ENCODE data around the gene NPBWR2. TPM values are rescaled to one million over a fixed set of nuclear protein-coding genes. Genes with fewer than 3 reads are reported as not detected.
"Not testable (repeated sequence)": the region's sequence is repeated elsewhere in the genome, so short reads cannot be mapped to it uniquely, and the experiment has no call there.

NPBWR2 gene
- total RNA-seq, 4 donors from 2014 or later, result not detected

DNA sequence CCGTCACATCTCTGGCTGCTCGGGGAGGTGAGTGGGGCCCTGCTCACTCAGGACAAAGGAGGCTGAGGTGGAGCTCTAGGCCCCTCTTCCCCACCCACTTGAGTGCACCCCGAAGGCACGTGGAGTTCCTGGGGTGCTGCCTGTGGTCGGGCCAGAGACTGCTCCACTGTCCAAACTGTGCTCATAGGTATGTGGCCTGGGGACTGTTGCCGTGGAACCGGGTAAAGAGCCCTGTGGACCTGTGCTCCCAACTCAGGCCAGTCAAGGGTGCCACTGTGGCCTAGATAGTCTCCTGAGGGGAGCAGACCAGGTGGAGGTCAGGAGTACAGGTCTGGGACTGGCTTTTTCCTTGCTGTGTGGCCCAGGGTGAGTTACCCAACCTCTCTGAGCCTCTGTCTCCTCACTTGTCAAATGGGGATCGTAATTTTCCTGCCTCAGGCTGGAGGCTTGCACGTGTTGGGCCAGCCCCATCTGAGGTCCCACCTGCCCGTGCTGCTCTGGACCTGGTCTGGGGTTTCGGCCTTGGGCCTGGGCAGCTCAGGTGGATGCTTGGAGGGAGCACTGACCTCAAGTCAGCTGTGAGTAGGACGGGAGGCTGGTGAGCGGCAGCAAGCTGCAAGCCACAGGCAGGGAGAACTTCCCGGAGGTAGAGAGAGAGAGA, 12.4 kb upstream of the NPBWR2 start:
- TF ChIP-seq POLR2A (IDR thresholded peaks at IDR 0.05), result no peak
- no peak for TF ChIP-seq CTCF (IDR thresholded peaks at IDR 0.05)
- no peak overlapping the region for H3K4me3 ChIP-seq (ENCODE audit: low read depth, poor library complexity, severe bottlenecking)
- peak in 1 of 2 donors; percentile 82 for DNase-seq (ENCODE audit: low spot score in 2 of 2)
- 51 to 56% methylated on average over 9 to 11 of the region's 14 CpGs for WGBS, 2 donors
- intact Hi-C loops (cut with DNase I; ENCODE audit: low total_unique reads), result no loop called here

GRCh38 chr20:64119301-64119680, 11.9 kb upstream of the NPBWR2 start:
- H3K4me3 ChIP-seq (ENCODE audit: low read depth, poor library complexity, severe bottlenecking), result no peak overlapping the region
- 71 to 73% methylated on average over 8 of the region's 8 CpGs for WGBS, 2 donors
- no peak for TF ChIP-seq POLR2A (IDR thresholded peaks at IDR 0.05)
- TF ChIP-seq CTCF (IDR thresholded peaks at IDR 0.05), result no peak
- peak in 1 of 2 donors; percentile 78 for DNase-seq (ENCODE audit: low spot score in 2 of 2)
- intact Hi-C loops (cut with DNase I; ENCODE audit: low total_unique reads), result no loop called here

DNA sequence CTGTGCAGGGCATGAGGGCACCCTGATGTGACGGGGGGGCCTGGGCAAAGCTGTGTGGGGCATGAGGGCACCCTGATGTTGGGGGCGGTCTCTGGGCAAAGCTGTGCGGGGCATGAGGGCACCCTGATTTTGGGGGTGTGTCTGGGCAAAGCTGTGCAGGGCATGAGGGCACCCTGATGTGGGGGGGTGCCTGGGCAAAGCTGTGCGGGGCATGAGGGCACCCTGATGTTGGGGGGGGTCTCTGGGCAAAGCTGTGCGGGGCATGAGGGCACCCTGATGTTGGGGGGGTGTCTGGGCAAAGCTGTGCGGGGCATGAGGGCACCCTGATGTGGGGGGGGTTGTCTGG, 10.0 kb upstream of the NPBWR2 start:
- H3K4me3 ChIP-seq (ENCODE audit: low read depth, poor library complexity, severe bottlenecking); intact Hi-C loops (cut with DNase I; ENCODE audit: low total_unique reads): not testable (repeated sequence)
- 87% methylated on average over 3 of the region's 6 CpGs; no CpG with 5 or more reads in 1 of the 2 donors for WGBS, 2 donors
- DNase-seq (ENCODE audit: low spot score in 2 of 2), result peak in 1 of 2 donors; percentile 5

- H3K4me3 ChIP-seq (ENCODE audit: low read depth, poor library complexity, severe bottlenecking), result no peak overlapping the region
- no peak for TF ChIP-seq CTCF (IDR thresholded peaks at IDR 0.05)
- intact Hi-C loops (cut with DNase I; ENCODE audit: low total_unique reads), result no loop called here
- 81 to 84% methylated on average over 13 to 16 of the region's 17 CpGs for WGBS, 2 donors
- DNase-seq (ENCODE audit: low spot score in 2 of 2), result peak in 1 of 2 donors; percentile 65
Measured at GRCh38 chr20:64116541-64117431, 9.4 kb upstream of the NPBWR2 start.

GRCh38 chr20:64116016-64116415, 8.7 kb upstream of the NPBWR2 start:
- no peak for TF ChIP-seq POLR2A (IDR thresholded peaks at IDR 0.05)
- no peak for TF ChIP-seq CTCF (IDR thresholded peaks at IDR 0.05)
- peak in 1 of 2 donors; percentile 80 for DNase-seq (ENCODE audit: low spot score in 2 of 2)
- H3K4me3 ChIP-seq (ENCODE audit: low read depth, poor library complexity, severe bottlenecking), result no peak overlapping the region
- intact Hi-C loops (cut with DNase I; ENCODE audit: low total_unique reads), result no loop called here
- 67 to 69% methylated on average over 21 of the region's 21 CpGs for WGBS, 2 donors

- peak in 1 of 2 donors; percentile 69 for DNase-seq (ENCODE audit: low spot score in 2 of 2)
- no peak overlapping the region for H3K4me3 ChIP-seq (ENCODE audit: low read depth, poor library complexity, severe bottlenecking)
- TF ChIP-seq POLR2A (IDR thresholded peaks at IDR 0.05), result no peak
- no peak for TF ChIP-seq CTCF (IDR thresholded peaks at IDR 0.05)
- intact Hi-C loops (cut with DNase I; ENCODE audit: low total_unique reads), result loop anchor here (1.0 kb wide), 1 partner anchor 21 kb away; no protein-coding TSS in a partner anchor
- 55 to 73% methylated on average over 13 to 14 of the region's 14 CpGs for WGBS, 2 donors
Measured at GRCh38 chr20:64115171-64115911, 8.0 kb upstream of the NPBWR2 start.

Measured in lower leg skin (tissue), 4 donors.